DOHH2 (cell line): ENCODE measurements around the gene TNPO2.
A peak's percentile ranks its signal among the peaks of the same experiment; 100 is the strongest.

Experiments used
- H3F3A ChIP-seq: fragments of 200-600 bp; sonication (generic), shearing (Covaris generic); 2 replicates; pipeline ENCODE4 v1.6.0; 2016; ENCODE audit warnings: antibody characterized with exemption, mild to moderate bottlenecking; ENCODE audit not compliant: control insufficient read depth, insufficient read depth
- H3K27ac ChIP-seq: fragments of 200-600 bp; sonication (generic); 2 replicates; pipeline ENCODE4 v1.5.1; 2014; ENCODE audit warnings: low read depth, mild to moderate bottlenecking, low read length, moderate library complexity
- H3K27me3 ChIP-seq: fragments of 200-600 bp; sonication (generic); 2 replicates; pipeline ENCODE4 v1.6.1; 2014; ENCODE audit warnings: mild to moderate bottlenecking, low read length, mixed read lengths; ENCODE audit not compliant: control insufficient read depth
- H3K36me3 ChIP-seq: fragments of 200-600 bp; sonication (generic); 2 replicates; pipeline ENCODE4 v1.6.1; 2014; ENCODE audit warnings: mild to moderate bottlenecking, low read length, moderate library complexity, mixed read lengths; ENCODE audit not compliant: control insufficient read depth
- H3K4me1 ChIP-seq: fragments of 200-600 bp; sonication (generic); 2 replicates; pipeline ENCODE4 v1.6.1; 2014; ENCODE audit warnings: mild to moderate bottlenecking, low read length, mixed read lengths; ENCODE audit not compliant: control insufficient read depth
- H3K4me2 ChIP-seq: fragments of 200-600 bp; sonication (generic); 2 replicates; pipeline ENCODE4 v1.6.0; 2014; ENCODE audit warnings: mild to moderate bottlenecking, low read length, moderate library complexity
- H3K4me3 ChIP-seq: fragments of 200-600 bp; sonication (generic); 2 replicates; pipeline ENCODE4 v1.5.1; 2014; ENCODE audit warnings: mild to moderate bottlenecking, low read length, mixed read lengths
- H3K79me2 ChIP-seq: fragments of 200-600 bp; sonication (generic); 2 replicates; pipeline ENCODE4 v1.6.1; 2014; ENCODE audit warnings: mild to moderate bottlenecking, low read length, mixed read lengths; ENCODE audit not compliant: control insufficient read depth
- H3K9me2 ChIP-seq: fragments of 200-600 bp; sonication (generic); replicated peaks from 2 replicates; pipeline ENCODE4 v1.6.1; 2014; ENCODE audit warnings: mild to moderate bottlenecking, low read length, mixed read lengths; ENCODE audit not compliant: control insufficient read depth
- H3K9me3 ChIP-seq: fragments of 200-600 bp; sonication (generic); 2 replicates; pipeline ENCODE4 v1.6.1; 2014; ENCODE audit warnings: antibody characterized with exemption, low read length, mixed read lengths; ENCODE audit not compliant: control insufficient read depth, insufficient read depth
- H4K20me1 ChIP-seq: fragments of 200-600 bp; sonication (generic); 2 replicates; pipeline ENCODE4 v1.6.0; 2014; ENCODE audit warnings: low read depth, mild to moderate bottlenecking, antibody characterized with exemption, low read length, moderate library complexity; ENCODE audit not compliant: control insufficient read depth, insufficient read depth
- CTCF ChIP-seq: fragments of 200-600 bp; sonication (generic); IDR thresholded peaks from one replicate; pipeline ENCODE4 v1.5.1; 2014; ENCODE audit warnings: antibody characterized with exemption, mild to moderate bottlenecking, low read depth, low read length; ENCODE audit not compliant: poor library complexity, severe bottlenecking
- EZH2phosphoT487 ChIP-seq: fragments of 200-600 bp; sonication (generic); IDR thresholded peaks from 2 replicates; pipeline ENCODE4 v1.6.1; 2017; ENCODE audit warnings: borderline replicate concordance, mild to moderate bottlenecking, antibody characterized with exemption, low read length, moderate library complexity, mixed read lengths

TNPO2 gene

DNA sequence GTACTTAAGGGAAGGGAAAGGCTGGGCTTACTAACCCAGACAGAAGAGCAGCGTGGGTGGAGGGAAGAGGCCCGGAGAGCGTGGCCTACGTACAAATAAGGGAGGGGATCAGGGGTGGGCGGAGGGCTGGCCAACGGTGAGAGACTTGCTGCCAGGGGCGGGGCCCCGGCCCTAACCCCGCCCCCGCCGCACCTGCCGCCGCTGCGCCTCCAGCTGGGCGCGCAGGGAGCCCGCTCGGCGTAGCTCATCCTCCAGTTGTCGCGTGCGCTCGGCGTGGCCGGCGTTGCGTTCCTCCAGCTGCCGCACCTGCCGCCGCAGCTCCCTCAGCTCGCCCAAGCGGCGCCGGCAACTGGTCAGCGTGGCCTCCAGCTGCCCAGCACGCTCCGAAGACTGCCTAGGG lies 46.0 kb upstream of the TNPO2 start:
- H3K27ac ChIP-seq, result no peak overlapping the region
- H3K27me3 ChIP-seq, result no peaks in the 10 kb centered on the region
- H3K9me3 ChIP-seq, result no peaks in the 10 kb centered on the region
- H3K79me2 ChIP-seq, result no peaks in the 10 kb centered on the region
- no peak overlapping the region for H3K4me2 ChIP-seq
- H3K36me3 ChIP-seq, result peaks cover 3% of the 10 kb centered on the region; the same call in 1 of the 2 replicates
- H4K20me1 ChIP-seq, result no peaks in the 10 kb centered on the region
- TF ChIP-seq EZH2phosphoT487 (no peak), CTCF (no peak)
- no peaks in the 10 kb centered on the region for H3K9me2 ChIP-seq
- H3F3A ChIP-seq, result peaks cover 7% of the 10 kb centered on the region; the same call in 1 of the 2 replicates
- no peak overlapping the region for H3K4me3 ChIP-seq
- peaks cover 6% of the 10 kb centered on the region for H3K4me1 ChIP-seq

- TF ChIP-seq EZH2phosphoT487 (no peak), CTCF (no peak)
- Histone ChIP-seq H3K9me3 (no peaks in the 10 kb centered on the region), H3K79me2 (no peaks in the 10 kb centered on the region), H3K27me3 (no peaks in the 10 kb centered on the region), H3K4me3 (no peak overlapping the region), H3K4me1 (peaks cover 3% of the 10 kb centered on the region; the same call in 1 of the 2 replicates), H3F3A (no peaks in the 10 kb centered on the region), H3K36me3 (no peaks in the 10 kb centered on the region), H3K27ac (no peak overlapping the region), H4K20me1 (no peaks in the 10 kb centered on the region), H3K9me2 (no peaks in the 10 kb centered on the region), H3K4me2 (no peak overlapping the region)
Measured at GRCh38 chr19:12767666-12768065, 43.9 kb upstream of the TNPO2 start.

GRCh38 chr19:12767150-12767549 lies 43.4 kb upstream of the TNPO2 start:
- no peaks in the 10 kb centered on the region for H3K9me3 ChIP-seq
- no peak overlapping the region for H3K27ac ChIP-seq
- no peaks in the 10 kb centered on the region for H3K36me3 ChIP-seq
- no peak overlapping the region for H3K4me3 ChIP-seq
- no peaks in the 10 kb centered on the region for H4K20me1 ChIP-seq
- no peak for TF ChIP-seq CTCF
- no peak for TF ChIP-seq EZH2phosphoT487
- H3K4me1 ChIP-seq, result peaks cover 3% of the 10 kb centered on the region; the same call in 1 of the 2 replicates
- no peaks in the 10 kb centered on the region for H3K9me2 ChIP-seq
- H3F3A ChIP-seq, result no peaks in the 10 kb centered on the region
- H3K4me2 ChIP-seq, result no peak overlapping the region
- no peaks in the 10 kb centered on the region for H3K27me3 ChIP-seq
- no peaks in the 10 kb centered on the region for H3K79me2 ChIP-seq

DNA sequence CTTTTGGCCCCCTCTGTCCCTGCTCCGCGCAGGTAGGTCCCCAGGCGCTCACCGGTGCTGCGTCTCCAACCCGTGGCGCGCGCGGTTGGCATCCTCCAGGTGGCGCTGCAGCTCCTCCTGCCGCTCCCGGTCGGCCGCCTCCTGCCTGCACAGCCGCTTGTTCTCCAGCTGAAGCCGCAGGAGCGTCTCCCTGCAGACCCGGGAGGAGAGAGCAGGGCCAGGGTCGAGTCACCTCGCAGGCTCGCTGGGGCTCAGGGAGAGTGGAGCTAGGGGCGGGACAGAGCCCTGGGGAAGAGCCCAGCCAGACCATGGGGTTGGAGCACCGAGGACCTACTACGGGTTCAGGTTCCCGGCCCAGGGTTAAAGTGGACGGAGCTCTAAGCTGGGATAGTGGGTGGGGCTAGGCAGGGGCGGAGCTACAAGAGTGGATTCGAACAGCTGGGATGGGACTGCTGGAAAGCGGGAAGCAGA lies 42.4 kb upstream of the TNPO2 start:
- Histone ChIP-seq H3K27ac (no peak overlapping the region), H3K4me3 (peak overlapping the region; percentile 64), H3K27me3 (no peaks in the 10 kb centered on the region), H3K36me3 (no peaks in the 10 kb centered on the region), H3K9me3 (no peaks in the 10 kb centered on the region), H3K4me2 (peak overlapping the region; percentile 79), H3K79me2 (no peaks in the 10 kb centered on the region), H3K9me2 (no peaks in the 10 kb centered on the region), H4K20me1 (no peaks in the 10 kb centered on the region), H3K4me1 (peaks cover 3% of the 10 kb centered on the region; the same call in 1 of the 2 replicates), H3F3A (no peaks in the 10 kb centered on the region)
- TF ChIP-seq CTCF, result peak; percentile 75
- no peak for TF ChIP-seq EZH2phosphoT487
